T-helper 1 cell treated with Interleukin-12 subunit alpha and Interleukin-12 subunit beta and Interleukin-4 antibody, amounts not matched to agents 30 ng/mL and 1 ng/mL, for 36 hours (primary cell): Measurements from ENCODE around the gene TRPM7. TPM values are rescaled to one million over a fixed set of nuclear protein-coding genes. Genes with fewer than 3 reads are reported as not detected.
"Not testable (repeated sequence)": the region's sequence is repeated elsewhere in the genome, so short reads cannot be mapped to it uniquely, and the experiment has no call there.

Experiments used
- intact Hi-C: fragments of 100-400 bp; cut with micrococcal nuclease; formaldehyde crosslinking; loops from one replicate; pipeline ENCODE4 v1.15.1; 2024
- total RNA-seq: library from RNA; stranded (reverse); gene quantifications from 2 replicates; pipeline ENCODE4 v1.2.3, GENCODE V29; 2022

TRPM7 gene, protein sequence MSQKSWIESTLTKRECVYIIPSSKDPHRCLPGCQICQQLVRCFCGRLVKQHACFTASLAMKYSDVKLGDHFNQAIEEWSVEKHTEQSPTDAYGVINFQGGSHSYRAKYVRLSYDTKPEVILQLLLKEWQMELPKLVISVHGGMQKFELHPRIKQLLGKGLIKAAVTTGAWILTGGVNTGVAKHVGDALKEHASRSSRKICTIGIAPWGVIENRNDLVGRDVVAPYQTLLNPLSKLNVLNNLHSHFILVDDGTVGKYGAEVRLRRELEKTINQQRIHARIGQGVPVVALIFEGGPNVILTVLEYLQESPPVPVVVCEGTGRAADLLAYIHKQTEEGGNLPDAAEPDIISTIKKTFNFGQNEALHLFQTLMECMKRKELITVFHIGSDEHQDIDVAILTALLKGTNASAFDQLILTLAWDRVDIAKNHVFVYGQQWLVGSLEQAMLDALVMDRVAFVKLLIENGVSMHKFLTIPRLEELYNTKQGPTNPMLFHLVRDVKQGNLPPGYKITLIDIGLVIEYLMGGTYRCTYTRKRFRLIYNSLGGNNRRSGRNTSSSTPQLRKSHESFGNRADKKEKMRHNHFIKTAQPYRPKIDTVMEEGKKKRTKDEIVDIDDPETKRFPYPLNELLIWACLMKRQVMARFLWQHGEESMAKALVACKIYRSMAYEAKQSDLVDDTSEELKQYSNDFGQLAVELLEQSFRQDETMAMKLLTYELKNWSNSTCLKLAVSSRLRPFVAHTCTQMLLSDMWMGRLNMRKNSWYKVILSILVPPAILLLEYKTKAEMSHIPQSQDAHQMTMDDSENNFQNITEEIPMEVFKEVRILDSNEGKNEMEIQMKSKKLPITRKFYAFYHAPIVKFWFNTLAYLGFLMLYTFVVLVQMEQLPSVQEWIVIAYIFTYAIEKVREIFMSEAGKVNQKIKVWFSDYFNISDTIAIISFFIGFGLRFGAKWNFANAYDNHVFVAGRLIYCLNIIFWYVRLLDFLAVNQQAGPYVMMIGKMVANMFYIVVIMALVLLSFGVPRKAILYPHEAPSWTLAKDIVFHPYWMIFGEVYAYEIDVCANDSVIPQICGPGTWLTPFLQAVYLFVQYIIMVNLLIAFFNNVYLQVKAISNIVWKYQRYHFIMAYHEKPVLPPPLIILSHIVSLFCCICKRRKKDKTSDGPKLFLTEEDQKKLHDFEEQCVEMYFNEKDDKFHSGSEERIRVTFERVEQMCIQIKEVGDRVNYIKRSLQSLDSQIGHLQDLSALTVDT (N-terminal part only)
- 41.9 and 45.0 TPM in 2 replicates for total RNA-seq

DNA sequence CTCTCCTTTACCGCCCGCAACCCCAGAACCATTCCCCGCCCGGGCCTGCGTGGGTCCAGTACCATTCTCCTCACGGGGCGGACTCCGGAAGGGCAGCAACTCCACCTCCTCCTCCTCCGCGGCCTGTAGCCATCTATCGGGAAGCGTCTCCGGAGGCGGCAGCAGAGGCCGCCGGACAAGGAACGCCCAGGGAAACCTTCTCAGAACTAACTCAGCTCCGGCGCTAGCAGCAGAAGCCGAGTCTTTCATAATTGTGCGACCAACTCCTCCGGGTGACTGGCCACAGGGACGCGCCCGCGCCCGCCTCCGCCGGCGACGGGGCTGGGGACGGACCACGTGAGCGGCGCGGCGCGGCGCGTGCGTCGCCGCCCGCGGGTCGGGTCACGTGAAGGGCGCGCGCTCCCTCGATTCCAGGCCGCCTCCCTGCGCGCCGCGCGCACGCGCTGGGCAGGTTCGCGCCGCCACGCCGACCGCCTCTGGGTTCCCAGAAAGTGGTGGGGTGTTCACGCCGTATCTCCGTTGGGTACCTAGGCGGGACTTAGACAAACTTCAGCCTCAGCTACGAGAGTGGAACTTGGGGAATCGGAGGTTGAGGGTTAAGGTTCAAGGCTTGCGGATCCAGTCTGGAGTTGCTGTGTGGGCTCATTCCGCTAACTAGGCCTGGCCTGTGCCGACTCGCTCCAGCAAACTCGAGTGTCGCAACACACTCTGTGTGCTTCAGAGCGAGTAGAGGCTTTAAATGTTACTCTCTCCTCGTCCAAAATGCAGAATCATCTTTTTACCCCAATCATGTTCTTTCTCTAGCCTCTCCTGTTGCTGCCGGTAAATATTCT lies at the start of gene TRPM7:
Gene TRPM7, minus strand, starts transcription at position 329 of the 833 bp plus-strand sequence. Its CDS starts 264 bp downstream, at position 65.
- intact Hi-C loops: loop anchor here (1.0 to 10.0 kb wide), 10 partner anchors 11 to 1876 kb away; partner anchors contain the start of genes CEP152, DTWD1, EID1 and FAM227B

DNA sequence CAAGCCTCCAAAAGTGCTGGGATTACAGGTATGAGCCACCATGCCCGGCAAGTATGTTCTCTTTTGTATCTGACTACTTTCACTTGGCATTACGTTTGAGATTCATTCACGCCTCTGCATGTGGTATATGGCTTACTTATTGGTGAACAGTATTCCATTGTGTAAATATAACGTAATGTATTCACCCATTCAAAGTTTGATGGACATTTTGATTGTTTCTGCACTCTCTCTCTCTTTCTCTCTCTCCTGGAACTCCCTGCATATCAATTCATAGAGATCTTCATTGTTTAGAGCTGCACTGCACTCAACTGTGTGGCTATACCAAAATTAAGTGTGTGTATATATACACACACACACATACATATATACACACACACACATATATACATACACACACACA lies 48.6 kb upstream of the TRPM7 start:
- intact Hi-C loops: no loop called here

DNA sequence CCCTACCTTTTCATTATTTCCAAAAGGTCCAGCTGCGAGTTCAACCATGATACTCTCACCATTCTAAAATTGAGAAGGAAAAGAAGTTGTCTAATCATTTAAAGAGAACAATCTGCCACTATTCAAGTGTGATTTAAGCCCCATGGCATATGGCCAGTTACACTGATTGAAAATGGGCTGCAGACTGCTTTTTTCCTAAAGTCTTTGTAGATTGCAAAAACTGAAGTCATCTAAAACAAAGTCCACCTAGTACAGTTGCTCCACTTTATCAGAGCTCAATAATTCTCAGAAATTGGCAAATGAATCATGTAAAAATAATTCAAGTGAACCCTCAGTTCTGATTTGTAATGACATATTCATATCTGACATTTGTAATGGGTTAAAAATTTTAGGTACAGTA lies 39.7 kb upstream of the TRPM7 start:
- intact Hi-C loops: no loop called here

DNA sequence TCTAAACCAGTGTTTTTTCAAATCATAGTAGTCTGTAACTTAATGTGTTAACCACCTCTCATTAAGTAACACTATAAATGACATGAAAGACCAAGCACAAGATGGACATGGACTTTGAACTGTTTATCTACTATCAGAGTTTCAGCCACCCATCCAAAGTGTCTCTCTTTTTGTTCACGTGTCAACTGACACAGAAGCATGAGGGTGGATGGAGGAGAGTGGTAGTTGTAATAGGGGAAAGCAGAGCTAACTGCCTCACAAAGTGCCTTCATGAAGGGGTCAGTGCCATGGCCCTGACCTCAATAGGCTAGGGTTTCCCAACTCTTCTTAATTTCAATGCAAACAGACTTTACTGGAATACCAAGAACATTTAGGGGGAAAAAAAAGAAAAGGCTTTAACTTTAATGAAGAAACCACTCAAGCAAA lies 32.1 kb upstream of the TRPM7 start:
- intact Hi-C loops: no loop called here

DNA sequence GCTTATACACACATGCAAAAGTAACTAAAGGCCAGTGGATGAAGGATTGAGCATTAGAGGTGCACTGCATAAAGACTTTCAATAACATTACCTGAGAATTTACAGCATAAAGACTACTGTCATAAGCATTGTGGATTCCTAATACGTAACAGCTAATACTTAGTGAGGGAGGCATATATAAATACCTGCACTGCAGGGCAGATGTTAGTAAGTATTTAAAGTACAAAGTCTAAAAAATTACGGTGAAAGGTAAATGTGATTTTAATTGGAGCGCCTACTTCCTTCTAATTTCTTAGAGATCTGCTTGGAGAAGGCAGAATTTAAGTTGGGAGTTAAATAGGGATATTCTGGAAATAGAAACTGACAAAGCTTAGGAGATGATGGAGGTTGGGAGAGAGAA lies 25.4 kb upstream of the TRPM7 start:
- intact Hi-C loops: no loop called here

DNA sequence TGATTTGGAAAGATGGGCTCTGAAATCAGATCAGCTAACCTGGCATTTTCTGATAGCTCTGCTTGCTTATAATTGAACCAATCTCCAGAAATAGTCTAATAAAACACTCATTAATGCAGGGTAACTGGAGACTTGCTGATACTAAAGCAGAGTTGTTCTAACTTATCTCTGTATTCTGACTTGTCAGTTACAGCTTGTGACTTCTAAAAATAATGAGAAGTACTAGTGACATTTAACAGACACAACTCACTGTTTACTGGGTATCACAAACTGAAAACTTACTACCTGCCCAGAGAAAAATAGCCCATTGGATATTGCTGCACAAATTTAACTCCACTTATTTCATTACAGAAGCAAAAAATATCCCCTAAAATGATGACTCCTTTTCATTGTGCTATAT lies 24.0 kb upstream of the TRPM7 start:
- intact Hi-C loops: no loop called here

DNA sequence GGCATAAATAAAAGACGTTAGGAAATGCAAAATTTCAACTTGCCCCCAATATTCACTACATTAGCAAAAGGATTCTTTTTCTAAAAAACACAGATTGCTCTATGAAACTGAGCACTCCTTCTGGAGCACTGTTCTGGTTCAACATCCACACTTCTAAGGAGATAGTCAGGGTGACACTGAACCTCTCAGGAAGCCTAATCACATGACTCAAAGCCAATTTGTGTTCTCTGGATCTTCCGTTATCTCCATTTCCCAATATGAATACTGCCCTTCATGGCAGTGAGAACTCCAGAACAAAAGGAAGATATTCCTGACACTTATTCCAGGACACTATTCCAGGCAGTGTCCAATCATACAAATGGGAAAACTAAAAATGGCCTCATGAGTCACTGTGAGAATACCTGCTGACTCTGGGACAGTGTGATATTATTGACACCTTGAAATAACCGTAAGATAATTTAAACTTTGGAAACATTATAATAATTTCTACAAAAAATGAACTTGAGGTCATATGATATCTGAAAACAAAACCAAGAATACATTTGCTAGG lies 21.4 kb upstream of the TRPM7 start:
- intact Hi-C loops: no loop called here

DNA sequence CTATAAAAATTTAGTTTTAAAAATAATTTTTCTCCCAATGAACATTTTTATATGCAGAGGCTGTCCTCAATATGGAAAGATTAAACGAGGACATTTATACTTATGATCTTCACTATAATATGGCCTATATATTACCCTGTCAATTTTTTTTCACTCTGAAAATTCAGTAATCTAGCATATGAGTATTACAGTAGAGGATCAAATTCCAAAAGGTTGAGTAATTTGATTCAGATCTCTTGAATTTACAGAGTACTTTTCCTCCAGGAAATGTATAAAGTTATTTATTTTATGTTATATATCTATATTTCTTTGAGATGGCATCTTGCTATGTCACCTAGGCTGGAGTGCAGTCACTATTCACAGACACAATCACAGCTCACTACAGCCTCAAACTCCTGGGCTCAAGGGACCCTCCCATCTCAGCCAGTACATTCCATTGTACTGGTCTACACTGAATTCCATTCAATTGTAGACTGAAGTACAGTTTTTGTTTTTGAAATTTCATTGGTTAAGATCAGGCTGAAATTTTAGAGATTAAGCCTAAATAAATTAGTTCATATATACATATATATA lies 16.3 kb upstream of the TRPM7 start:
- intact Hi-C loops: no loop called here

DNA sequence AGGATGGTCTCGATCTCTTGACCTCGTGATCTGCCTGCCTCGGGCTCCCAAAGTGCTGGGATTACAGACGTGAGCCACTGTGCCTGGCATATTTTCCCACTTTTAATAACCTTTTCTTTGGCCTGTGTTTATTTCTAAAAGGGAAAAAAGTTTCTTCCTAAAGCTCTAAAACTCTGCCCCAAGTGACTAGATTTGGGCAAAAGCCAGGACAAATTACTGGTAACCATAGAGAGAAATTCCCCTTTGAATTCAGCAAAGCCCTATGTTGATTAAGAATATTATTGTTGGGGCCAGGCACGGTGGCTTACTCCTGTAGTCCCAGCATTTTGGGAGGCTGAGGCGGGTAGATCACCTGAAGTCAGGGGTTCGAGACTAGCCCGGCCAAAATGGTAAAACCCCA lies 11.5 kb upstream of the TRPM7 start:
- intact Hi-C loops: no loop called here

DNA sequence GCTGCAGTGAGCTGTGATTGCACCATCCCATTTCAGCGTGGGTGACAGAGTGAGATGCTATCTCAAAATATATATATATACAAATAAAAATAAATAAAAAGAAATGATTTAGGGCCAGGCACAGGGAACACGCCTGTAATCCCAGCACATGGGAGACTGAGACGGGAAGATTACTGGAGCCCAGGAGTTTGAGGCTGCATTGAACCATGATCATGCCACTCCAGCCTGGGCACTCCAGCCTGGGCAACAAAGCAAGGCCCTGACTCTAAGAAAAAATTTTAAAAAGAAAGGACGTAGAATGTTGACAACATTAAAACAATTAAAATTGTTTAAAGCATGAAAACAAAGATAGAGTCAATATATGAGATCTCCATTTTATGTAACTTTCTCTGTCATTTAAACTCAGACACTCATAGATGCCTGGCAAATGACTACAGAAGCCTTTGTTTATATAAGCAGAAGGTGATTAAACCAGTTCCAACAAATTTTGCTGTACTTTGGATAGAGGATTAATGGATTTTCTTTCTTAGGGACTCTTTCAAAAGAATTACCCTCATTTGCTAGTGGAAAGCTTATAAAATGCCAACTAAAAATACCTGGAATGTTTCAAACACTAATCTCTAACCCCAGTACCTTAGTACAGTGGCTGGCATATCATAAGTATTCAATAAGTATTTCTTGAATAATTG lies 10.7 kb upstream of the TRPM7 start:
- intact Hi-C loops: no loop called here

DNA sequence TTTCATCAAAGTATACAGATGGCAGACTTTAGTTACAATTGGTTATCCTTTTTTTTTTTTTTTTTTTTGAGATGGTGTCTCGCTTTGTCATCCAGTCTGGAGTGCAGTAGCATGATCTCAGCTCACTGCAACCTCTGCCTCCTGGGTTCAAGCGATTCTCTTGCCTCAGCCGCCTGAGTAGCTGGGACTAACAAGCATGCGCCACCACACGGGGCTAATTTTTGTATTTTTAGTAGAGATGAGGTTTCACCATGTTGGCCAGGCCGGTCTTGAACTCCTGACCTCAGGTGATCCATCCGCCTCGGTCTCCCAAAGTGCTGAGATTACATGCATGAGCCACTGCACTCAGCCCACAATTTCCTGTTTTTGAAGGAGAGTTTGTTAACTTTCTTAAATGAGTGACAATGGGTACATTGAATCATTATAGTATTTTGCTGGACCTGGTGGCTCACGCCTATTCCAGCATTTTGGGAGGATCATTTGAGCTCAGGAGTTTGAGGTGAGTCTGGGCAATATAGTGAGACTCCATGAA lies 8.1 kb upstream of the TRPM7 start:
- intact Hi-C loops: not testable (repeated sequence)

DNA sequence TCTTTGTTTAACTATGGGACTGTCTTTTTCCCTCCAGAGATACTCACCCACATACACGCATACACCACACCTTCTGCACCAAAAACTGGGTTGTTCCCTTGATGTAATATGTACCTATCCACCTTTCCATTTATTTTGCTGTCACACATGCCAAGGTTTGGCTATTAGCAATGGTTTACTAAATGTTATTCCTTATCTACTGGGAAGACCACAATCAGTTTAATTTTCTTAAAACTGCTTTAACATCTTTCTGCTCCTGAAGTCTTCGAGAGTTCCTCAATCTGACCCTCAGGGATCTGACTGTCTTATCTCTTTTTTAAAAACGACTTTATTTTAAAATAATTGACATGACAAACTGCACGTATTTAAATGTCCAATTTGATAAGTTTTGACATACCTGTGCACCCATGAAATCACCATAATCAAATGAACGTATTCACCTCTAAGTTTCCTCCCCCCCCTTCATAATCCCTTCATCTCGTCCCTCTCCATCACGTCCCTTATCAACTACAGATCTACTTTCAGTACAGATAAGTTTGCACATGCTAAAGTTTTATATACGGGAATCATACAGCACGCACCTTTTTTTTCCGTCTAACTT lies 805 bp upstream of the TRPM7 start:
- intact Hi-C loops: loop anchor here (1.0 to 10.0 kb wide), 5 partner anchors 199 to 1877 kb away; partner anchors contain the start of genes CEP152, DTWD1, EID1 and FAM227B

DNA sequence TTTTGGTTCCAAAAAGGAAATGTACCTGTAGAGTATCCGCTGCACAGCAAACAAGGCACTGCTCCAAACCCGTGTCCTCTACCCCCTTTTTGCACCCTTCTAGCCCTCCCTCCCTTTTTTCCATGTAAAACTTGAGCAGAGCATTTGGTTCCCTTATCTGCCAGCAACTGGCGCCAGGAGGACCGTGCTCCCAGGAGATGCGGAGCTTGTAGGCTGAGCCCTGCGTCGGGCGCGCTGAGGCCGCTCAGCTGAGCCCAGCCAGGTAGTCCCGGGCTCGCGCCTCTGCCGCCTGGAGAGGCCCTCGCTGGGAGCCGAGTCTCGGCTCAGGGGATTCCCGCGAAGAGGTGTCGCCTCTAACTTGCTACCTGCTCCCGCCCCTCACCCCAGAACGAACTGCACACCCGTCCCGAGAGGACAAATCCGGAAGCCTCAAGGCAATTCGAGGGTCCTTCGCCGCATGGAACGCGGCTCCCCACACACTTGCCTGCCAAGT lies 575 bp downstream of the TRPM7 start:
- intact Hi-C loops: loop anchor here (1.0 to 10.0 kb wide), 8 partner anchors 11 to 1875 kb away; partner anchors contain the start of genes CEP152, DTWD1, EID1 and FAM227B

DNA sequence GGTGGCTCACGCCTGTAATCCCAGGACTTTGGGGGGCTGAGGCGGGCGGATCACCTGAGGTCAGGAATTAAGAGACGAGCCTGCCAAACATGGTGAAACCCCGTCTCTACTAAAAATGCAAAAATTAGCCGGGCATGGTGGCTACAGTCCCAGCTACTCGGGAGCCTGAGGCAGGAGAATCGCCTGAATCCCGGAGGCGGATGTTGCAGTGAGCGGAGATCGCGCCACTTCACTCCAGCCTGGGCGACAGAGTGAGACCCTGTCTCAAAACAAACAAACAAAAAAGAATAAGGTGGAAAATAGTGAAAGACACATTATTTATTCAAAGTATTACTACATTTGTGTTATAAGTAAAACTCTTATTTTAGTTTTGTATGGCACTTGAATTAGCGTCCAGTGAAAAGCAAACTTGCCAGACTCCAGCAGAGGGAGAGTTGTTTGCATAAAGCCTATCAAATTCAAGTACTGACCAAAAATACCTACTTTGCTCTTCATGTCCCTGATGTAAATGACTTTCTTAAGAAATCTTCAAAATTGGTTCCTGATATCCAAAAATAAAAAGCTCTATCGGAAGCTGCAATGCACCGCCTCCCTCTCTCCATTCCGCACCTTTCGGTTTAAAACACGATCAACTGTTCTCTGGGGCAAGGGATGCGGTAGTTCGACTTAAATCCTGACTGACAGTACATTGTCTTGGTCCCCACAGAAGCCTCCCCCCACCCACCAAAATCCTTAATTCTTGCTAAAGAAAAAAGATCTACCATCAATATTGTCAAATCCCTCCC lies 1.2 kb downstream of the TRPM7 start:
- intact Hi-C loops: loop anchor here (10.0 kb wide), 1 partner anchor 1811 kb away; the partner anchor contains the start of gene EID1

DNA sequence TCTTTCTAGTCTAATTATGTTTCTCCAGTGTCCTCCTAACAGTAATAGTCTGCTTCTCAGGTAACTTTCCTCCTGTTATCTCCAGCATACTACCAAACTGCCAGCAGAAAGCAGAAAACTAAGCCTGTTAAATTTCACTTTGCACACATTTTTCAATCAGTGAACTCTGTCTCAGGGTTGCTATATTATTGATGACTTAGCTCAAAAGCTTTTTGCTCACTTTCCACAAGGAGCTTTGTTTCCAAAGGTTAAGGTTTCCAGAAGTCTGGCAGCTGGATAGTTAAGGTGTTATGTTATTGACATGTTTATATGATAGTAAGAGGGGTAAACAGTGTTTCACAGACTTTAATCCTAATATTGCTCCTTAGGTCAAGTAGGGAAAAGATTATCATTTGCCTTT lies 5.1 kb downstream of the TRPM7 start:
- intact Hi-C loops: loop anchor here (10.0 kb wide), 1 partner anchor 1807 kb away; the partner anchor contains the start of gene EID1

DNA sequence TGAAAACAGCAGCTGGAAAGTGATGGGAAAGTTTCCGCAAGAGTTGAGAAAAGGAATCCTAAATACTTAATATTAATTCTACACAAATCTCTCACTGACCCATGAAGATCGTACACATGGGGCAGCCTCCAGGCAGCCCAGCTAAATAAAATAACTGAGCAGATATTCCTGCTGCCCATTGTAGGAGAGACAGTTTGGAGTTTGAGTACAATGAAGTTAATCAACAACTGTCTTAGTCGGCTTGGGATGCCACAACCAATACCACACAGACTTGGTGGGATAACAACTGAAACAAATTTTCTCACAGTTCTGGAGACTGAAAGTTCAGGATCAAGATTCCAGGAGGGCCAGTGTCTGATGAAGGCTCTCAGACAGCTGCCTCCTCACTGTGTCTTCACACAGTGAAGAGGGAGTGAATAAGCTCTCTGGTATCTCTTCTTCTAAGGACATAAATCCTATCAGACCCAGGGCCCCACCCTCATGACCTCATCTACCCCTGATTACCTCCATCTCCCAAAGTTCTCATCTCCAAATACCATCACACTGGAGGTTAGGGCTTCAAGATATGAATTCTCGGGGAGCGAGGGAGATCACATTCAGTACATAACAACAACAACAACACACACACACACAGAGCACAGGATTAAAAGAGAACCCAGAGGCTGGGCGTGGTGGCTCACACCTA lies 9.7 kb downstream of the TRPM7 start:
- intact Hi-C loops: no loop called here
